Ishikawa (cell line): ENCODE results near the gene PBLD.

Experiments used
- EP300 ChIP-seq: IDR thresholded peaks from 2 replicates; pipeline ENCODE4 v1.6.1; 2012; ENCODE audit warnings: borderline replicate concordance
- REST ChIP-seq: IDR thresholded peaks from 2 replicates; pipeline ENCODE4 v1.6.1; 2012; ENCODE audit warnings: low read depth, mild to moderate bottlenecking
- TAF1 ChIP-seq: IDR thresholded peaks from 2 replicates; pipeline ENCODE4 v1.6.1; 2012; ENCODE audit warnings: low read depth, mild to moderate bottlenecking
- TCF12 ChIP-seq: IDR thresholded peaks from 2 replicates; pipeline ENCODE4 v1.6.1; 2012; ENCODE audit warnings: low read depth

- TF ChIP-seq REST (no peak), TAF1 (no peak), TCF12 (no peak), EP300 (no peak)
These were observed 10.3 kb upstream of the PBLD start for GRCh38 chr10:68342909-68343516.
